Measurements from ENCODE around the gene FGF12.

The FGF12 gene

GRCh38 chr3:192434186-192434585, 293.2 kb downstream of the FGF12 start:
- TF ChIP-seq CTCF (IDR thresholded peaks at IDR 0.05; ENCODE audit: low read depth, low read length, poor library complexity, severe bottlenecking) (no peak), EZH2phosphoT487 (IDR thresholded peaks at IDR 0.05; ENCODE audit: borderline replicate concordance, low read length) (no peak)
- H3K4me1 ChIP-seq (ENCODE audit: control insufficient read depth, low read length): no peaks in the 10 kb centered on the region
- H3K27ac ChIP-seq (ENCODE audit: low read depth, low read length): no peak overlapping the region
- H3K4me3 ChIP-seq (ENCODE audit: low read length): no peak overlapping the region
- no peaks in the 10 kb centered on the region for H3F3A ChIP-seq (ENCODE audit: control insufficient read depth, insufficient read depth)
- H3K79me2 ChIP-seq (ENCODE audit: control insufficient read depth, low read length): no peaks in the 10 kb centered on the region
- no peaks in the 10 kb centered on the region for H3K27me3 ChIP-seq (ENCODE audit: control insufficient read depth, low read length)
- H3K4me2 ChIP-seq (ENCODE audit: low read length): no peak overlapping the region
- no peaks in the 10 kb centered on the region for H4K20me1 ChIP-seq (ENCODE audit: control insufficient read depth, insufficient read depth, low read depth, low read length)
- no peaks in the 10 kb centered on the region for H3K9me2 ChIP-seq (replicated peaks; ENCODE audit: control insufficient read depth, low read length)
- H3K36me3 ChIP-seq (ENCODE audit: control insufficient read depth, low read length): no peaks in the 10 kb centered on the region
- no peaks in the 10 kb centered on the region for H3K9me3 ChIP-seq (ENCODE audit: control insufficient read depth, insufficient read depth, low read length)

- Histone ChIP-seq H3K9me2 (replicated peaks; ENCODE audit: control insufficient read depth, low read length) (no peaks in the 10 kb centered on the region), H3K27me3 (ENCODE audit: control insufficient read depth, low read length) (no peaks in the 10 kb centered on the region), H3K27ac (ENCODE audit: low read depth, low read length) (no peak overlapping the region), H3K36me3 (ENCODE audit: control insufficient read depth, low read length) (no peaks in the 10 kb centered on the region), H4K20me1 (ENCODE audit: control insufficient read depth, insufficient read depth, low read depth, low read length) (no peaks in the 10 kb centered on the region), H3K4me3 (ENCODE audit: low read length) (no peak overlapping the region), H3K4me1 (ENCODE audit: control insufficient read depth, low read length) (no peaks in the 10 kb centered on the region), H3K9me3 (ENCODE audit: control insufficient read depth, insufficient read depth, low read length) (no peaks in the 10 kb centered on the region), H3K79me2 (ENCODE audit: control insufficient read depth, low read length) (no peaks in the 10 kb centered on the region), H3F3A (ENCODE audit: control insufficient read depth, insufficient read depth) (no peaks in the 10 kb centered on the region), H3K4me2 (ENCODE audit: low read length) (no peak overlapping the region)
- no peak for TF ChIP-seq EZH2phosphoT487 (IDR thresholded peaks at IDR 0.05; ENCODE audit: borderline replicate concordance, low read length)
- no peak for TF ChIP-seq CTCF (IDR thresholded peaks at IDR 0.05; ENCODE audit: low read depth, low read length, poor library complexity, severe bottlenecking)
Observed at GRCh38 chr3:192433704-192434103, 293.6 kb downstream of the FGF12 start.

- H3K9me2 ChIP-seq (replicated peaks; ENCODE audit: control insufficient read depth, low read length): no peaks in the 10 kb centered on the region
- TF ChIP-seq EZH2phosphoT487 (IDR thresholded peaks at IDR 0.05; ENCODE audit: borderline replicate concordance, low read length): no peak
- TF ChIP-seq CTCF (IDR thresholded peaks at IDR 0.05; ENCODE audit: low read depth, low read length, poor library complexity, severe bottlenecking): peak; percentile 52
- no peaks in the 10 kb centered on the region for H3K79me2 ChIP-seq (ENCODE audit: control insufficient read depth, low read length)
- no peaks in the 10 kb centered on the region for H3K4me1 ChIP-seq (ENCODE audit: control insufficient read depth, low read length)
- no peaks in the 10 kb centered on the region; the same call in 1 of the 2 replicates for H3K27me3 ChIP-seq (ENCODE audit: control insufficient read depth, low read length)
- no peak overlapping the region for H3K27ac ChIP-seq (ENCODE audit: low read depth, low read length)
- H4K20me1 ChIP-seq (ENCODE audit: control insufficient read depth, insufficient read depth, low read depth, low read length): no peaks in the 10 kb centered on the region
- no peaks in the 10 kb centered on the region for H3F3A ChIP-seq (ENCODE audit: control insufficient read depth, insufficient read depth)
- no peaks in the 10 kb centered on the region for H3K36me3 ChIP-seq (ENCODE audit: control insufficient read depth, low read length)
- no peak overlapping the region for H3K4me3 ChIP-seq (ENCODE audit: low read length)
- no peaks in the 10 kb centered on the region for H3K9me3 ChIP-seq (ENCODE audit: control insufficient read depth, insufficient read depth, low read length)
- H3K4me2 ChIP-seq (ENCODE audit: low read length): no peak overlapping the region
Observed at GRCh38 chr3:192422997-192423342, 304.4 kb downstream of the FGF12 start.

All from DOHH2 (cell line).